Measurements from ENCODE around the gene KLHL29.

Gene KLHL29

GRCh38 chr2:23709311-23709710, 324.3 kb downstream of the KLHL29 start:
- no peak overlapping the region for H3K4me3 ChIP-seq (replicated peaks; ENCODE audit: low read depth, low read length)
- no peak for DNase-seq (ENCODE audit: low read depth)
- TF ChIP-seq CTCF (IDR thresholded peaks at IDR 0.05; ENCODE audit: low read length, missing control alignments), result no peak

GRCh38 chr2:23711979-23712755, 327.2 kb downstream of the KLHL29 start:
- peak; percentile 21 for DNase-seq (ENCODE audit: low read depth)

GRCh38 chr2:23712756-23713151, 327.8 kb downstream of the KLHL29 start:
- no peak for DNase-seq (ENCODE audit: low read depth)
- no peak for TF ChIP-seq CTCF (IDR thresholded peaks at IDR 0.05; ENCODE audit: low read length, missing control alignments)

More at GRCh38 chr2:23711979-23712755, 327.2 kb downstream of the KLHL29 start:
- H3K4me3 ChIP-seq (replicated peaks; ENCODE audit: low read depth, low read length), result no peak overlapping the region
- no peak for TF ChIP-seq CTCF (IDR thresholded peaks at IDR 0.05; ENCODE audit: low read length, missing control alignments)

GRCh38 chr2:23713351-23713750, 328.4 kb downstream of the KLHL29 start:
- no peak for TF ChIP-seq CTCF (IDR thresholded peaks at IDR 0.05; ENCODE audit: low read length, missing control alignments)
- DNase-seq (ENCODE audit: low read depth), result no peak

More at GRCh38 chr2:23712756-23713151, 327.8 kb downstream of the KLHL29 start:
- H3K4me3 ChIP-seq (replicated peaks; ENCODE audit: low read depth, low read length), result no peak overlapping the region

GRCh38 chr2:23718931-23719700, 334.1 kb downstream of the KLHL29 start:
- no peak overlapping the region for H3K4me3 ChIP-seq (replicated peaks; ENCODE audit: low read depth, low read length)
- no peak for DNase-seq (ENCODE audit: low read depth)
- no peak for TF ChIP-seq CTCF (IDR thresholded peaks at IDR 0.05; ENCODE audit: low read length, missing control alignments)

More at GRCh38 chr2:23713351-23713750, 328.4 kb downstream of the KLHL29 start:
- no peak overlapping the region for H3K4me3 ChIP-seq (replicated peaks; ENCODE audit: low read depth, low read length)

- TF ChIP-seq CTCF (IDR thresholded peaks at IDR 0.05; ENCODE audit: low read length, missing control alignments), result no peak
- H3K4me3 ChIP-seq (replicated peaks; ENCODE audit: low read depth, low read length), result no peak overlapping the region
- DNase-seq (ENCODE audit: low read depth), result no peak
Measured at GRCh38 chr2:23719716-23720115, 334.7 kb downstream of the KLHL29 start.

All from fibroblast of pulmonary artery (primary cell).